Bronchus fibroblast of lung (primary cell): ENCODE data around the gene INTS15. TPM values are rescaled to one million over a fixed set of nuclear protein-coding genes. Genes with fewer than 3 reads are reported as not detected.

Source experiments
- total RNA-seq: library from RNA; depleted of rRNA; stranded (reverse); fragments of >200 nt; gene quantifications from 2 replicates; pipeline ENCODE4 v1.2.3, GENCODE V29; 2015

INTS15 gene
- 19.7 and 23.3 TPM in 2 replicates for total RNA-seq

GRCh38 chr7:6589829-6590644, at the start of gene INTS15:
Gene INTS15, plus strand, starts transcription at chr7:6590021. Its CDS starts 263 bp downstream, at chr7:6590284.

GRCh38 chr7:6551016-6551511, 38.8 kb upstream of the INTS15 start, which contains the start of gene GRID2IP:
Gene GRID2IP, minus strand, starts transcription at chr7:6551461. Its CDS starts 25 bp downstream, at chr7:6551436.

GRCh38 chr7:6577369-6578113, 12.3 kb upstream of the INTS15 start, which contains the start of gene ZDHHC4:
Gene ZDHHC4, plus strand, starts transcription at chr7:6577454. Its CDS starts 3,108 bp downstream, at chr7:6580562.

GRCh38 chr7:6614953-6615722, 25.3 kb downstream of the INTS15 start, which contains the start of gene ZNF853:
Gene ZNF853, plus strand, starts transcription at chr7:6615610. Its CDS starts 565 bp downstream, at chr7:6616175.

GRCh38 chr7:6636741-6637543, 47.1 kb downstream of the INTS15 start, which contains the start of gene ZNF316:
Gene ZNF316, plus strand, starts transcription at chr7:6637318. Its CDS starts 5,092 bp downstream, at chr7:6642410.

Other genes with a start within 250 kb of the INTS15 start
- 12.8 and 15.9 TPM in 2 replicates for gene FAM220A, start 241.1 kb upstream of the INTS15 start, total RNA-seq
- gene RAC1, start 215.5 kb upstream of the INTS15 start, total RNA-seq = 138 and 149 TPM in 2 replicates
- 9.4 and 11.6 TPM in 2 replicates for gene DAGLB, start 142.1 kb upstream of the INTS15 start, total RNA-seq
- 151 and 164 TPM in 2 replicates for gene KDELR2, start 105.9 kb upstream of the INTS15 start, total RNA-seq
- gene GRID2IP, start 38.6 kb upstream of the INTS15 start, total RNA-seq = 0.15 and 0.17 TPM in 2 replicates
- gene ZDHHC4, start 12.6 kb upstream of the INTS15 start, total RNA-seq = 45.7 and 52.0 TPM in 2 replicates
- gene ZNF853, start 25.6 kb downstream of the INTS15 start, total RNA-seq = 4.0 and 4.8 TPM in 2 replicates
- 6.4 and 7.6 TPM in 2 replicates for gene ZNF316, start 47.3 kb downstream of the INTS15 start, total RNA-seq
- gene ZNF12, start 116.9 kb downstream of the INTS15 start, total RNA-seq = 6.2 TPM in 2 replicates
- not detected in 2 replicates for gene RSPH10B2, start 164.1 kb downstream of the INTS15 start, total RNA-seq
- gene CCZ1B, start 236.3 kb downstream of the INTS15 start, total RNA-seq = 16.8 and 23.2 TPM in 2 replicates